Measurements from ENCODE around the gene CHRND.

CHRND gene

DNA sequence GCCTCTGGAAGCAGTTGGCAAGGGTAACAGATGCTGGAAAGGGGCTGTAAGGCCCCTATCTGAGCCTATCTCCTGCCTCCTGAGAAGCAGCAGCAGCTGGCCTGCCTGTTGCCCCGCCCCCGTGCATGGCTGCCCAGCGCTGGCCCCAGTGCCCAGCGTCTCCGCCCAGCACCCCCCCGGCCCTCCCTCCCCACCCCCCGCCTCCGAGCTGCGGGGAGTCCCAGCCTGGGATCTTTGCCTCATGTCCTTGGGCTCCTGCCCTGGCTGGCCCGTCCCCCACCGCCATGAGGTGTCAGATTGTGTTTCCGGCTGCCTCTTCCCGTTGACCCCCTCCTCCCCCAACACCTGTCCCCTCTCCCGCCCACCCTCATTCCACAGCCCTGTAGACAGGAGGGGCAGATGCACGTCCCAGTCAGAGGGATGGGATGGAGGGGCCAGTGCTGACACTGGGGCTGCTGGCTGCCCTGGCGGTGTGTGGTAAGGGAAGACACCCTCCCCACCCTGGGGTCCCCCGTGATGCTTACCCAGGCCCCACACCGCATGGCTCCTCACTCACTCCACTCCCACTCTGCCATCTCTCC, at the start of gene CHRND:
CHRND (plus strand) TSS at position 370 of the 581 bp plus-strand sequence; CDS start at position 426, 56 bp downstream.
- no peak for DNase-seq

DNA sequence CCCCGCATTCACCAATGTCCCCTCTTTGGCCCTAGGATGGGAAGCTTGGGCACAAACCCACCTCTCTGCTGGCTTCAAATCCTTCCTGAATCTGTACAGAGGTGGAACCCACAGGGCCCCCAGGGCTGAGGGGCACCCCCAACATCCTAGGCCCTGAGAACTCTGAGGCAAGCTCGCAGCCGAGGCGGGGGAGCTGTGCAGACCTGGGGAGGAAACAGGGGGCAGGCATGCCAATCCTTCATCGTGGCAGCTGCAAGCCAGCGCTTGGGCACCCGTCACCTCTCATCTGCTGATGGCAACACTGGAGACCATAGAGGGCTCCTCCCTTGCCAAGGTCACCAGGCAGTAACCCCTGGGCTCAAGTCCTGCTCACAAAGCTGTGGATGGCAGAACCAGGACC, 49.2 kb upstream of the CHRND start:
- no peak for DNase-seq

DNA sequence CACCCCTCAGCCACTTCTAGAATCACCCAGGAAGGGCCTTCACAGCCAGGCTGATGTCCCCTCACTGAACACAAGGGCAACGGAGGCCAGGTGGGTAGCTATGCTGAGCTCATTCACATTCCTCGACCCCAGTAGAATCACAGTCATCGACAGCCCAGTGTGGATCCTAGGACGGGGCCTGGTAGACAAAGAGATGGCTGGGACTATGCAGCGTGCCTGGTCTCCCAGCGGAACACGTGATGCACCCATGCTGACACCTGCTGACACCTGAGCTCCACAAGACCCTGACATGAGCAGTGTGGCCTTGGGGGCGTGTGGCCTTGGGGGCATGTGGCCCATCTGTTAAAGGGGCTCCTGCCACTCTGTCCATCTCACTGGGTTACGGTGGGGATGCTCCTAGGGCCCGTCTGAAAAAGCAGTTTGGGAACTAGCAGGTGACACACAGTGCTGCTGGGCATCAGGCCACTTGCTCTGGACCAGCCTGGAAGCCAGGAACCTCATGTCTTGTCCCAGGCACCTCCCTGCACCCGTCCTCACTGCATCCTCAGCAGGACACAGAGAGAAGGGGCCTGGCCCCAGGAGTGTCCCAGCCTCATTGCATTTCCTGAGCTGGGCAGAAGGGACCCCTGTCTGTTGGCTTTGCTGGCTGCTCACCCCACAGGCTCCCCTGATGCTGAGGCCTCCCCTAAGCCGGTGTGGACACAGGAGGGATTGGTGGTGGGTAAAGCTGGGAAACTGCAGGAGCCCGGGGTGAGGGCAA, 48.0 kb upstream of the CHRND start:
- no peak for DNase-seq

DNA sequence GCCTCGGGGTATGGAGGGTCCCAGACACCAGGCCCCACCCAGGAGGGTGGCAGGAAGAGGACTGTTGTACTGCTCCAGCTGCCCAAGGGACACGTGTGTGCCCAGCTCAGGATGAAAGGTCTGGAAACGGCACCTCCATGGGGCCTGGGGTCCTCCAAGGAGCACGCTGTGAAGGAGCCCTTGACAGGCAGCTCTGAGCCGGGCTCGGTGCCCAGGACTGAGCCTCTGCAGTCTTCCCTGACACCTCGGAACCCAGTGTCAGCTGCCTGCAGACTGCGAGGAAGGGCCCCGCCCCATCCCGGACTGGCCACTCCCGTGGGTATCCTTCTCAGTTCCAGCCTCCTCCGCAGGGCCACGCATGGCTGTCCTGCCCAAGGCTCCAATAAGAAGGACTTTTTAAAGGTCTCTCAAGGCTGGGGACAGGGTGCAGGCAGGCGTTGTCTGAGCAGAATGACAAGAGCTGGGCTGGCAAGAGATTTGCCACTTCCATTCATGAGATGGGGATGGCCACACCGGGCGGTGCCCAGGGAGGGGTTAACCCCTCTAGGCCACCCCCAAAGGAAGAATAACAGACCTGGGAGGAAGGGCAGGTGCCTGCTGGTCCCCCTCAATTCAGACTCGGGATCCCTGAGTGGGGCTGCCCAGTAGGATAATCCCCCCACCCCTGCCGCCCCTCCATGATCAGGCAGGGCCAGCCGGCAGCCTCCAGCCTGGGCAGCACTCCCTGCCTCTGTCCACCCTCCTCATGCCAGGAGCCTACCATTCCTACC, 47.2 kb upstream of the CHRND start:
- no peak for DNase-seq

DNA sequence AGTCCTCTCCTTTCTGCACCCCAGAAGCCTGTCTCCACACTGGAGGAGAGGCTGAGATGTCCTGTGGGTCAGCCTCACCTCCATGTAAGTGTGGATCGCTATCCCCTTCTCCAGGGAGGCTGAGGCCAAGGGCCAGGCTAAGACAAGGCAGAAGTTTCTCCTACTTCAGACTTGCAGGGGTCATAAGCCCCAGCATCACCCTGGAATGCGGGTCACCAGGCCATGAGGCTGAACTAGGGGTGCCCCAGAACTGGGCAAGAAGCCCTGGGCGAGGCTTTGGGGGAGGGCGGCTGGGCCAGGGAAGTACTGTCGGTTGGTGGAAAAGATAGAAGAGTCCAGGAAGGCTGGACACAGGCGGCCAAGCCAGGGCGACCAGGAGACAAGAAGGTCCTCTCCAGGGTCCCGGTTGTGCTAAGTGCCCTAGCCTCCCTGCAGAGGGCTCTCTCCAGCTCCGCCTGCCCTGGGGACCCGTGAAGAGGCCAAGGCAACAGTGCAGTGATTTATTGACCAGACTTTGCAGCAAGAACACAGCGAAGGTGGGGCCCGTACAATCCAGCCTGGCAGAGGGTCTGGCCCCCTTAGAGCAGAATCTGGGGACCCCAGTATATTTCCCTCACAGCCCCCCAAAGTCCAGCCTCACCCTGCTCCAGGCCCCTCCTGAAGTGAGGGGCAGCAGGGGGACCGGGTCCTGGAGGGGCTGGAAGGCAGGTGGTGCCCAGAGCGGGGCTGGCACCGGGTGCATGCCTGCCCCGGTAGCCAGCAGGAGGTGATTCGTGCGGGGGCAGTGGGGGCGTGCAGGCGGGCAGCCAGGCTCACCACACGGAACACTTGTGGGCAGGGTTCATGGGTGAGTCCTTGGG, 46.4 kb upstream of the CHRND start:
- DNase-seq, result no peak

- DNase-seq, result no peak
Measured at GRCh38 chr2:232480201-232481190, 45.5 kb upstream of the CHRND start.

- no peak for DNase-seq
Measured at GRCh38 chr2:232481322-232482140, 44.4 kb upstream of the CHRND start.

GRCh38 chr2:232482301-232483238, 43.4 kb upstream of the CHRND start:
- no peak for DNase-seq

GRCh38 chr2:232483311-232483922, 42.5 kb upstream of the CHRND start:
- no peak for DNase-seq

DNA sequence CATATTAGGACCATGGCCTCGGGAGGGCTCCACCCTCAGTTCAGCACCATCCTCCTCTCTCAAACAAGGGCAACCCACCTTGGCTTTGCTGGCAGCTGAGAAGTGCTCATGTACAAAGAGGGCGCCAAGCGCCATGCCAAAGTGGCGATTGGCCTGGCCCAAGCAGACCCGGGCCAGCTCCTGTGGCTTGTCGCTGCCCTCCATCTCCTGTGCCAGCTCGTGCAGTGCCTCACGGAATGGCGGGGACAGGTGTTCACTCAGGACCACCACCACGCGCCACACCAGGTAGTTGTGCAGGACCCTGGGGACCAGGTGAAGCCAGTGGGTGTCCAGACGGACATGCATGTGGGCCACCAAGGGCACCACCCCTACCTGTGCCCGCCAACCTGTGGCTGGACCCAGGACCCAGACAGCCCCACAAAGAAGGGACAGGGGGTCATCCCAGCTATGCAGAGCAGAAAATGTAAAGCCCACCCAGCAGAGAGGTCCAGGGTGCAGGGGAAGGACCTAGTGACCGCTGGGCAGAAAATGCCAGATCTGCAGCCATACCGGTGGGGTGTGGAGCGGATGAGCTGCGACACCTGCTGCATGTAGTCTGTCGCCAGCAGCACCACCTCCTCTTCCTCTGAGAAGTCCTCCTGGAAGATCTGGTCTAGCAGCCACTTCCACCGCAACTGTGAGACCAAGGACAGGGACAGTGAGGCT, 41.9 kb upstream of the CHRND start:
- no peak for DNase-seq

GRCh38 chr2:232484628-232485347, 41.2 kb upstream of the CHRND start:
- DNase-seq, result no peak

DNA sequence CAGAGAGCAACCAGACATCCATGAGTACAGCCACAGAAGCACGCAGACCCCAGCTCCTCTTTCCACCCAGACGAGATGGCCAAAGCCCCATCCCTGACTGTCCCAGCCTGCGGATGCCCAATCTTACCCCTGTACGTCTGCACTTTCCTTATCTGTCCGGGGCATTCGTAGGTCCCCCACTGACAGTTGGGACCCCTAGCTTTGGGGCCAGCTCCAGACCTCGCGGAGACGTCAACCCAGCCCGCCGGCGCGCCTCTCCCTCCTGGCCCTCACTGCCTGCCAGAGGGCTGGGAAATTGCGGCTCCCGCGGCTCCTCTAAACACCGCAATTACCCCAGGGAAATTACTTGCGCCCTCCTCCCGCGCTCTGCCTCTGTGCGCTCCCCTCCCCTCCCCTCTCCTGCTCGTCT, 40.6 kb upstream of the CHRND start:
- DNase-seq, result no peak

DNA sequence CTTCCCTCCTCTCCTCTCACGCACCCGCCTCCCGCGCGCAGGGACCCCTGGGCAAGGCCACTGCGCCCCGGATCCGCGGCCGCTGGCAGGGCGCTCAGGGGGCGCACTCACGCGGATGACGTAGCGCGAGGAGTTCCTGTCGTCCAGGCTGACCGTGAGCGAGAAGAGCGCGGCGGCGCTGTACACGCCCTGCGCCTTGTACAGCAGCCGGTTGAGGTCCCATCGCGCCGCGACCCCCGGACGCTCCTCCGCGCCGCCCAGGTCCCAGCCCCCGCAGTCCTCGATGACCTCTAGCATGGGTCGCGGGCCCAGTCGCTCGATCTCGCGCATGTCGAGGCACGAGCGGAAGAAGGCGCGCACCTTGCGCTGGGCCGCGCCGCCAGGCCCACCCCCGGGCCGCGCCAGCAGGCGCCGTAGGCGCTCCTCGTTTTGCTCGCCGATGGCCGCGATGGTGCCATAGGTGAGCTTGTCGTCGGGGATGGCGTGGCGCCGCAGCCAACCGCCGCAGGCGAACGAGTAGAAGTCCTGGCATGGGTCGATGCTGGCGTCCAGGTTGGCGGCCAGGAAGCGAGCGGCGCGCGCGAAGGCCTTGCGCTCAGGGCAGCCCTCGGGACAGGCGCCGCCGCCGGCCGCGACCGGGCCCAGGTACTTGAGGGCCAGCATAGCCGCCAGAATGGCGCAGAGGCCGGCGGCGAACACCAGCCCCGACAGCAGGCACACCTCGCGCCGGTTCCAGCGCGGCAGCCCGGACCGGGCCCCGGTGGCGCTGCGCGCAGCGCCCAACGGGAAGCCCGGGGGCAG, 40.0 kb upstream of the CHRND start:
- DNase-seq, result no peak

- no peak for DNase-seq
Measured at GRCh38 chr2:232486558-232487384, 39.2 kb upstream of the CHRND start.

- DNase-seq, result no peak
Measured at GRCh38 chr2:232487385-232488096, 38.4 kb upstream of the CHRND start, which contains the start of gene ECEL1. TSS of gene ECEL1 (minus strand) at chr2:232487834. CDS start at chr2:232486653, 1,181 bp downstream.

Measured in fibroblast of skin of right biceps (primary cell).